GM12865 (cell line): ENCODE results near the gene ITGA8.
"Not testable (repeated sequence)": the region's sequence is repeated elsewhere in the genome, so short reads cannot be mapped to it uniquely, and the experiment has no call there.

Experiments
- DNase-seq: peaks from one replicate; pipeline ENCODE4 v3.0.0; 2010; ENCODE audit warnings: low read depth
- H3K4me3 ChIP-seq: 2 replicates; pipeline ENCODE4 v1.5.1; 2011; ENCODE audit warnings: mild to moderate bottlenecking, low read depth, low read length, control low read depth
- TF ChIP-seq, protein P1 (sequence below): IDR thresholded peaks from 2 replicates; pipeline ENCODE4 v1.5.1; 2011; ENCODE audit warnings: low read length, control low read depth, low read depth, inconsistent platforms; ENCODE audit not compliant: insufficient read depth; ENCODE audit errors: missing control alignments

ITGA8 gene

DNA sequence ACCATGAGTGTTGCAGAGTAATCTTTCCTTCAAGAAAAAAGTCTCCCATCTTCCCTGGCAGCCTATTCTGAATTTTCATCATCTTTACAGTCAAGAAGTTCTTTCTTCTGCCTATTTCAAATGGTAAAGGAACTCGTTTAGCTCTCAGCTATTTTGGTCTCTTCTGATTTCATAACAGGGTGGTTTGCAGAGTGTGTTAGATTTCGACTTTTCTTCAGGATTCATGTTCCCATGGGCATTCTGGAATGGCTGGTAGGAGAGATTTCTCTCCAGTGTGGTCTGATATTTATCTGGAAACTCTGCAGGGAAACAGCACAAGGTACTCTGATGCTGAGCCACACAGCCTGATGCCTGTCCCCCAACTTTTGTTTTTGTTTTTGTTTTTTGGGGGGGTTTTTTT is 237.6 kb downstream of the ITGA8 start:
- no peak for DNase-seq
- TF ChIP-seq, protein P1, sequence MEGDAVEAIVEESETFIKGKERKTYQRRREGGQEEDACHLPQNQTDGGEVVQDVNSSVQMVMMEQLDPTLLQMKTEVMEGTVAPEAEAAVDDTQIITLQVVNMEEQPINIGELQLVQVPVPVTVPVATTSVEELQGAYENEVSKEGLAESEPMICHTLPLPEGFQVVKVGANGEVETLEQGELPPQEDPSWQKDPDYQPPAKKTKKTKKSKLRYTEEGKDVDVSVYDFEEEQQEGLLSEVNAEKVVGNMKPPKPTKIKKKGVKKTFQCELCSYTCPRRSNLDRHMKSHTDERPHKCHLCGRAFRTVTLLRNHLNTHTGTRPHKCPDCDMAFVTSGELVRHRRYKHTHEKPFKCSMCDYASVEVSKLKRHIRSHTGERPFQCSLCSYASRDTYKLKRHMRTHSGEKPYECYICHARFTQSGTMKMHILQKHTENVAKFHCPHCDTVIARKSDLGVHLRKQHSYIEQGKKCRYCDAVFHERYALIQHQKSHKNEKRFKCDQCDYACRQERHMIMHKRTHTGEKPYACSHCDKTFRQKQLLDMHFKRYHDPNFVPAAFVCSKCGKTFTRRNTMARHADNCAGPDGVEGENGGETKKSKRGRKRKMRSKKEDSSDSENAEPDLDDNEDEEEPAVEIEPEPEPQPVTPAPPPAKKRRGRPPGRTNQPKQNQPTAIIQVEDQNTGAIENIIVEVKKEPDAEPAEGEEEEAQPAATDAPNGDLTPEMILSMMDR, result no peak
- no peak overlapping the region for H3K4me3 ChIP-seq

DNA sequence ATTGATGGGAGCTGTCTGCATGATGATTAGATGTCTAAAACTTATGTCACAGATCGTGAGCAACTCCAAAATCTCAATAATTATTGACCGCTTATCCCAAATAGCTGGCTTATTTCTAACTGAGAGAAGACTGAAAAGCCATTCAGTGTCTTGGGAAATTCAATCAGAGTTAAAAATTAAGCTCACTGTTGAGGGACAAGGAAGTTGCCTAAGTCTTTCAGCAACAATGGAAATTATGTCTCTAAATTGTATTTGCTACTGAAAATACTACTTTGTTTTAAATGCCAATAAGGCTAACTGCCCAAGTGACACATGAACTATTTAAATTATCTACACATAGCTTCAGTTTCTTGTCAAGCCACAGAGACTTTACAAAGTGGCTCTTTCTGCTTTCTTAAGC is 240.8 kb downstream of the ITGA8 start:
- no peak for DNase-seq
- TF ChIP-seq, protein P1, result no peak
- H3K4me3 ChIP-seq, result no peak overlapping the region

- no peak overlapping the region for H3K4me3 ChIP-seq
- TF ChIP-seq, protein P1, result no peak
- no peak for DNase-seq
Observed at GRCh38 chr10:15478429-15478828, 241.3 kb downstream of the ITGA8 start.

GRCh38 chr10:15476337-15476736 is 243.4 kb downstream of the ITGA8 start:
- no peak overlapping the region for H3K4me3 ChIP-seq
- DNase-seq, result no peak
- TF ChIP-seq, protein P1, result no peak

- not testable (repeated sequence) for H3K4me3 ChIP-seq, DNase-seq
Observed at GRCh38 chr10:15475439-15475838, 244.3 kb downstream of the ITGA8 start.

DNA sequence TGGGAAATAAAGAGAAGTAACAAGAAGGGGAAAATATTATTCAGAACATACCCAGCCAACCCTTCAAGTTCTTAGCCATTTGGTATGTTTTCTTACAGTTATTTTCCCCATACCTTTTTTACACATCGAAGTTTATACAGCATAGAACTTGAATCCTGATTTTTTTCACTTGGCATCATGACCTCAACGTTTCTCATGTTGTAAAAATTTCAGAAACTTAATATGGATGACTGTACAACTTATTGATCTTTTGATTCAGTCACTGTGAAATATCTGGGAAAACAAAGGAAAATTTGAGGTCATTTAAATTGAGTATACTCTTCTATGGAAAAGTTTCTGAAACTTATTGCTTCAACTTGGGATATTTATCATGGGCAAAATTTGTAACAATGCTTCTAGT is 245.1 kb downstream of the ITGA8 start:
- TF ChIP-seq, protein P1, result no peak
- H3K4me3 ChIP-seq, result no peak overlapping the region
- no peak for DNase-seq

DNA sequence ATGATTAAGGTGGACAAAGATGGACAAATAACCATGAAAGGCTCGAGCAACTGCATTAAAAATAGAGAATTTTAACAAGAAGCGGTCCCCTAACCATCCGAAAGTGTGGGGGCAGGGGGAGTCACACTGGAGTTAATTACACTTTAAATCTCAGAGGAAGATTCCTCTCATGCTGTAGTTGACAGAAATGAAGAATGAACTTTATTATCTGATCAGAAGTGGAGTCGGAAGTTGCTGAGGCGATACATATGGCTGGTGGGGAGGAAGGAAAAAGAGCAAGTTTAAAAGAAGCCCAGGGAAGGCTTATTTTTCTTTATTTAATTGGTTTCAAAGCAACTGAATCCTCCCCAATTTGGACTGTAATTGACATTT is 246.3 kb downstream of the ITGA8 start:
- TF ChIP-seq, protein P1, result no peak
- no peak overlapping the region for H3K4me3 ChIP-seq
- no peak for DNase-seq
